Esophagus squamous epithelium (tissue), 5 donors: ENCODE data around the gene DUXB. TPM values are rescaled to one million over a fixed set of nuclear protein-coding genes. Genes with fewer than 3 reads are reported as not detected.

Experiments used
- DNase-seq: peaks from one replicate; lab custom pipeline; 2025; lab: John Stamatoyannopoulos, UW
- H3K27ac ChIP-seq, 4 donors: fragments of 200-600 bp; sonication (generic); one replicate each; pipeline ENCODE4 v1.5.1; 2016 to 2019; ENCODE audit warnings: mild to moderate bottlenecking in 1 of 4
- H3K27me3 ChIP-seq, 4 donors: fragments of 200-600 bp; sonication (generic); 1 replicate in 3 of 4; 2 replicates in 1 of 4; pipeline versions ENCODE4 v1.5.1 to v1.6.0; 2017 to 2021; ENCODE audit warnings: antibody characterized with exemption in 1 of 4
- H3K36me3 ChIP-seq, 3 donors: fragments of 200-600 bp; sonication (generic); one replicate each; pipeline ENCODE4 v1.5.1; 2016 to 2019
- H3K4me1 ChIP-seq, 3 donors: fragments of 200-600 bp; sonication (generic); one replicate each; pipeline ENCODE4 v1.5.1; 2017 to 2019
- H3K4me3 ChIP-seq, 4 donors: fragments of 200-600 bp; sonication (generic); 1 replicate in 3 of 4; 2 replicates in 1 of 4; pipeline ENCODE4 v1.5.1; 2016 to 2019; ENCODE audit warnings: mild to moderate bottlenecking in 2 of 4, moderate library complexity in 1 of 4
- H3K9me3 ChIP-seq, 3 donors: fragments of 200-600 bp; sonication (generic); one replicate each; pipeline ENCODE4 v1.5.1; 2016 to 2019
- CTCF ChIP-seq, 6 experiments: fragments of 450-650 bp in 4 of 6; fragments of 200-600 bp in 2 of 6; sonication (generic) in 2 of 6; IDR thresholded peaks; one replicate each; pipeline ENCODE4 v1.5.1; 2016 to 2019; ENCODE audit warnings: antibody characterized with exemption in 6 of 6, mild to moderate bottlenecking in 4 of 6, moderate library complexity in 4 of 6
- POLR2A ChIP-seq, 4 donors: fragments of 450-650 bp; IDR thresholded peaks; one replicate each; pipeline ENCODE4 v1.6.1; 2017; ENCODE audit warnings: antibody characterized with exemption in 4 of 4, mild to moderate bottlenecking in 4 of 4, moderate library complexity in 3 of 4
- WGBS, 2 donors: methylation state at CpG; one replicate each; pipeline ENCODE4 v1.1.5; 2018; 5-methylcytosine and 5-hydroxymethylcytosine counted together
- intact Hi-C: fragments of 100-400 bp; cut with DNase I; formaldehyde crosslinking; loops from one replicate; pipeline ENCODE4 v1.15.0; 2022
- total RNA-seq, 4 donors: library from RNA; depleted of rRNA; stranded (reverse); fragments of >200 nt; gene quantifications; one replicate each; pipeline ENCODE4 v1.1.0, GENCODE V29; 2016
- donor health status: DM: yes; HTN: yes; CAD: no.

DUXB gene
- total RNA-seq, 4 donors from 2014 or later, result not detected

DNA sequence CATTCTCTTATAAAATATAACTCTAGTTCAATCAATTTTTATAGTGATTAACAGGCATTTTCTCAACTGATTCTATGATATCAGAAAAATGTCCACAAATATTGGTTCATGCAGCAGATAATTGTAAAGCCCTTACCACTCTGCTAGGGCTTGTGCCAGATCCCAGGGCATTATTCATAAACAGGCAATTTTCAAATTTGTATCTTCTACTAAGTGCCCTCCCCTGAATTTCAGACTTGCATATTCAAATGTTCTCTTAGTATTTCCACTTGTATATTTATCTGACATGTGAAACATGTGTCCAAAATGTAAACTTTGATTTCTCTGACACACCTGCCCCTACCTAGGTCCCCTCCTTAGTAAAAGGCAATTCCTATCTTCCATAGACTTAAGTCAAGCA lies 33.8 kb downstream of the DUXB start:
- no peak overlapping the region for H3K4me3 ChIP-seq
- TF ChIP-seq CTCF (IDR thresholded peaks at IDR 0.05) (no peak), POLR2A (IDR thresholded peaks at IDR 0.05) (no peak)
- H3K27ac ChIP-seq, result no peak overlapping the region
- H3K9me3 ChIP-seq, result no peaks in the 10 kb centered on the region
- H3K4me1 ChIP-seq, result no peaks in the 10 kb centered on the region
- intact Hi-C loops, result no loop called here
- no peak for DNase-seq
- H3K36me3 ChIP-seq, result no peaks in the 10 kb centered on the region
- H3K27me3 ChIP-seq, result no peaks in the 10 kb centered on the region

- H3K4me3 ChIP-seq, result no peak overlapping the region
- no peak overlapping the region for H3K27ac ChIP-seq
- DNase-seq, result no peak
- H3K4me1 ChIP-seq, result peaks cover 0 to 21% (median 0%) of the 10 kb centered on the region in 3 donors
- 50 to 60% methylated on average over 3 to 4 of the region's 4 CpGs for WGBS, 2 donors
- H3K27me3 ChIP-seq, result no peaks in the 10 kb centered on the region
- intact Hi-C loops, result no loop called here
- H3K36me3 ChIP-seq, result peaks cover 0 to 56% (median 15%) of the 10 kb centered on the region in 3 donors
- TF ChIP-seq POLR2A (IDR thresholded peaks at IDR 0.05) (no peak), CTCF (IDR thresholded peaks at IDR 0.05) (no peak)
- no peaks in the 10 kb centered on the region for H3K9me3 ChIP-seq
Observed at GRCh38 chr16:75660726-75661302, 40.4 kb downstream of the DUXB start.

- WGBS, 2 donors, result 40 to 90% methylated on average over 1 to 2 of the region's 6 CpGs
- no peak for DNase-seq
Observed at GRCh38 chr16:75660321-75660720, 40.9 kb downstream of the DUXB start.

DNA sequence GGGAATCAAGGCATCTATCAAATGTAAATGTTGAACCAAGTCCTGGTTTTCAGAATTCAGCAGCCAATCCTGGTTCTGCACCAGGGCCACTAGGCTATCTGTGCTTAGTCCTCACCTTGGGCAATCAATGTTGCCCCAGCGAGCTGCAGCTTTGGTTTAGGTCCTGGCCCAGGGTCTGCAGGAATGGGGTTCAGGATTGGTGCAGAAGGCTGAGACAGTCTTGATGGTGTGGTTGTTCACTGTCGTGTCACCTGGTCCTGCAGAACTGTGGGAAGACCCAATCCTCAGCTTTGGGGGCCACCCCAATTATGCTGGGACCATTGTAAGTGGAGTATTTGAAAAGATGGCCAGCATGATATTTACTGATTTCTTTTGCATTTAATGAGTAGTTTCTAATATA lies 43.1 kb downstream of the DUXB start:
- Histone ChIP-seq H3K27me3 (no peaks in the 10 kb centered on the region), H3K9me3 (no peaks in the 10 kb centered on the region), H3K36me3 (peaks cover 0 to 75% (median 22%) of the 10 kb centered on the region in 3 donors), H3K27ac (no peak overlapping the region), H3K4me3 (no peak overlapping the region), H3K4me1 (peaks cover 0 to 38% (median 5%) of the 10 kb centered on the region in 3 donors)
- DNase-seq, result no peak
- WGBS, 2 donors, result 75 to 80% methylated on average over 2 of the region's 2 CpGs
- intact Hi-C loops, result no loop called here
- TF ChIP-seq CTCF (IDR thresholded peaks at IDR 0.05), result no peak
- no peak for TF ChIP-seq POLR2A (IDR thresholded peaks at IDR 0.05)

More at GRCh38 chr16:75660321-75660720, 40.9 kb downstream of the DUXB start:
- Histone ChIP-seq H3K9me3 (no peaks in the 10 kb centered on the region), H3K4me3 (no peak overlapping the region), H3K27me3 (no peaks in the 10 kb centered on the region), H3K27ac (no peak overlapping the region), H3K36me3 (peaks cover 0 to 61% (median 20%) of the 10 kb centered on the region in 3 donors), H3K4me1 (peaks cover 0 to 21% (median 0%) of the 10 kb centered on the region in 3 donors)
- TF ChIP-seq POLR2A (IDR thresholded peaks at IDR 0.05) (no peak), CTCF (IDR thresholded peaks at IDR 0.05) (no peak)
- intact Hi-C loops, result no loop called here

DNA sequence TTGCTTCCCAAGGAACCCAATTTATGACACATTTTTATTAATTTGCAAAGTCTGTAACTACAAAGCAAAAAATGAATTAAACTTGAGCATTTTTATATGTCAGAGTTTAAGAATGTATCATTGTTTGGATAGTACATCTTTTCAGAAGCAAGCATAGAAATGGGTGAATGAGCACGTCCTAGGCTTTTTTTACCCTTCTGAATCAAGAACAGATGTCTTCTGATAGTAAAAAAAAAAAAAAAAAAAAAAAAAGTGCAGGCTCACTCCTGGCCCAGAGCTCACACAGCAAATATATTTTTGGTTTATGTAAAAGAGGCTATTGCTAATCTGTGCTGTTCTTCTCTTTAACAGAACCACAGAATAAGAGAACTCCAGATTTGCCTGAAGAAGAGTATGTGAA lies 47.3 kb downstream of the DUXB start:
- peaks cover 12 to 58% (median 34%) of the 10 kb centered on the region in 3 donors for H3K4me1 ChIP-seq
- DNase-seq, result no peak
- no peaks in the 10 kb centered on the region for H3K9me3 ChIP-seq
- H3K27me3 ChIP-seq, result no peaks in the 10 kb centered on the region
- intact Hi-C loops, result no loop called here
- H3K4me3 ChIP-seq, result no peak overlapping the region
- TF ChIP-seq POLR2A (IDR thresholded peaks at IDR 0.05), result no peak
- TF ChIP-seq CTCF (IDR thresholded peaks at IDR 0.05), result no peak
- peaks cover 0 to 49% (median 22%) of the 10 kb centered on the region in 3 donors for H3K36me3 ChIP-seq
- 38 to 64% methylated on average over 1 of the region's 1 CpG for WGBS, 2 donors
- no peak overlapping the region for H3K27ac ChIP-seq
